Liver (tissue), 9 donors: Measurements from ENCODE around the gene CREBBP. TPM values are rescaled to one million over a fixed set of nuclear protein-coding genes. Genes with fewer than 3 reads are reported as not detected.

Experiments used
- DNase-seq: peaks from one replicate; pipeline ENCODE4 v3.0.0-alpha.2; 2017; ENCODE audit warnings: low spot score
- H3K27ac ChIP-seq, 2 donors: one replicate each; pipeline ENCODE4 v1.7.0; 2013; ENCODE audit warnings: inconsistent platforms in 2 of 2, low read length in 2 of 2, control low read depth in 1 of 2, low read depth in 1 of 2, mild to moderate bottlenecking in 1 of 2
- H3K27me3 ChIP-seq, 4 donors: one replicate each; pipeline versions ENCODE4 v1.6.1 to v1.7.0; 2013; ENCODE audit warnings: low read length in 3 of 4, inconsistent platforms in 1 of 4, mild to moderate bottlenecking in 1 of 4, moderate library complexity in 1 of 4; ENCODE audit not compliant: control insufficient read depth in 4 of 4, insufficient read depth in 4 of 4
- H3K36me3 ChIP-seq, 4 donors: one replicate each; pipeline versions ENCODE4 v1.6.1 to v1.7.0; 2013; ENCODE audit warnings: low read length in 3 of 4, mild to moderate bottlenecking in 3 of 4, low read depth in 1 of 4, moderate library complexity in 1 of 4; ENCODE audit not compliant: control insufficient read depth in 4 of 4, insufficient read depth in 3 of 4
- H3K4me1 ChIP-seq, 4 donors: one replicate each; pipeline versions ENCODE4 v1.6.1 to v1.7.0; 2013; ENCODE audit warnings: low read length in 3 of 4, mild to moderate bottlenecking in 3 of 4, moderate library complexity in 1 of 4; ENCODE audit not compliant: control insufficient read depth in 4 of 4, insufficient read depth in 4 of 4
- H3K4me3 ChIP-seq, 3 donors: one replicate each; pipeline versions ENCODE4 v1.6.1 to v1.7.0; 2013; ENCODE audit warnings: low read length in 3 of 3, control low read depth in 1 of 3, low read depth in 1 of 3, mild to moderate bottlenecking in 1 of 3
- H3K9ac ChIP-seq, 2 donors: one replicate each; pipeline ENCODE4 v1.7.0; 2013; ENCODE audit warnings: low read length in 2 of 2, mild to moderate bottlenecking in 2 of 2, moderate library complexity in 2 of 2, control low read depth in 1 of 2, low read depth in 1 of 2
- H3K9me3 ChIP-seq, 4 donors: one replicate each; pipeline versions ENCODE4 v1.6.1 to v1.7.0; 2013; ENCODE audit warnings: low read length in 3 of 4; ENCODE audit not compliant: control insufficient read depth in 4 of 4
- EGR1 ChIP-seq, 2 donors: IDR thresholded peaks; 2 replicates each; pipeline ENCODE4 v1.6.1; 2016 to 2018; ENCODE audit warnings: antibody characterized with exemption in 2 of 2, low read depth in 2 of 2
- FOXA1 ChIP-seq: IDR thresholded peaks from 2 replicates; pipeline ENCODE4 v1.6.1; 2016; ENCODE audit warnings: antibody characterized with exemption
- GABPA ChIP-seq, 2 donors: IDR thresholded peaks in 1 of 2; conservative IDR thresholded peaks in 1 of 2; 2 replicates each; pipeline ENCODE4 v1.6.1; 2016; ENCODE audit warnings: antibody characterized with exemption in 2 of 2, mild to moderate bottlenecking in 1 of 2, moderate library complexity in 1 of 2
- HNF4A ChIP-seq, 2 donors: conservative IDR thresholded peaks; 2 replicates each; pipeline ENCODE4 v1.6.1; 2016; ENCODE audit warnings: antibody characterized with exemption in 2 of 2, mild to moderate bottlenecking in 2 of 2
- HNF4G ChIP-seq: IDR thresholded peaks from 2 replicates; pipeline ENCODE4 v1.6.1; 2016; ENCODE audit warnings: antibody characterized with exemption
- NR2F2 ChIP-seq: IDR thresholded peaks from 2 replicates; pipeline ENCODE4 v1.6.1; 2016; ENCODE audit warnings: antibody characterized with exemption
- RAD21 ChIP-seq, 2 donors: IDR thresholded peaks; 2 replicates each; pipeline ENCODE4 v1.6.1; 2016; ENCODE audit warnings: antibody characterized with exemption in 2 of 2, mild to moderate bottlenecking in 2 of 2
- RXRA ChIP-seq, 2 donors: IDR thresholded peaks; 2 replicates each; pipeline ENCODE4 v1.6.1; 2017 to 2018; ENCODE audit warnings: antibody characterized with exemption in 2 of 2, mild to moderate bottlenecking in 1 of 2
- SP1 ChIP-seq: IDR thresholded peaks from 2 replicates; pipeline ENCODE4 v1.6.1; 2018; ENCODE audit warnings: antibody characterized with exemption, mild to moderate bottlenecking
- TAF1 ChIP-seq: conservative IDR thresholded peaks from 2 replicates; pipeline ENCODE4 v1.6.1; 2016; ENCODE audit warnings: antibody characterized with exemption, mild to moderate bottlenecking
- ZBTB33 ChIP-seq: IDR thresholded peaks from 2 replicates; pipeline ENCODE4 v1.6.1; 2016; ENCODE audit warnings: antibody characterized with exemption
- WGBS: extraction: QIAGEN DNeasy Blood & Tissue Kit; methylation state at CpG from one replicate; pipeline ENCODE4 v1.1.7; 2013; 5-methylcytosine and 5-hydroxymethylcytosine counted together
- polyA plus RNA-seq, 2 donors: library from polyadenylated mRNA; stranded (reverse) in 1 of 2; unstranded in 1 of 2; fragments of 200-250 nt in 1 of 2; fragments of >200 nt in 1 of 2; fragmentation: Nextera tagmentation in 1 of 2; extraction: Ambion mirVana in 1 of 2; gene quantifications; one replicate each; pipeline versions ENCODE4 v1.2.1 to v1.2.3, GENCODE V29; 2013 to 2015
- total RNA-seq, 2 donors: library from RNA; depleted of rRNA; stranded (reverse); fragments of >200 nt; gene quantifications; one replicate each; pipeline ENCODE4 v1.2.3, GENCODE V29; 2014
- TF ChIP-seq, protein P1 (sequence below): IDR thresholded peaks from 2 replicates; pipeline ENCODE4 v1.6.1; 2016; ENCODE audit warnings: antibody characterized with exemption, mild to moderate bottlenecking
- TF ChIP-seq, protein P2 (sequence below): IDR thresholded peaks from 2 replicates; pipeline ENCODE4 v1.6.1; 2016; ENCODE audit warnings: antibody characterized with exemption
- donor health status: healthy.
- donor health status: healthy.
- donor health status: healthy.
- donor health status: healthy.
- donor health status: healthy.

The CREBBP gene
- total and polyA plus RNA-seq, 4 donors, result 7.0 to 25.8 (median 19.5) TPM

GRCh38 chr16:3908951-3909437 lies 28.5 kb upstream of the CREBBP start (continued):
- no peak for TF ChIP-seq ZBTB33

- WGBS, result 84% methylated on average over 4 of the region's 4 CpGs
- Histone ChIP-seq H3K9me3 (no peaks in the 10 kb centered on the region), H3K27me3 (no peaks in the 10 kb centered on the region), H3K36me3 (no peaks in the 10 kb centered on the region), H3K27ac (no peak overlapping the region), H3K4me1 (no peaks in the 10 kb centered on the region), H3K4me3 (no peak overlapping the region), H3K9ac (no peak overlapping the region)
- DNase-seq, result no peak
- TF ChIP-seq TAF1, result no peak
Measured at GRCh38 chr16:3907586-3907985, 27.1 kb upstream of the CREBBP start.

GRCh38 chr16:3906363-3906762 lies 25.9 kb upstream of the CREBBP start:
- WGBS, result 91% methylated on average over 1 of the region's 1 CpG
- no peak for DNase-seq
- TF ChIP-seq TAF1 (no peak), EGR1 (IDR thresholded peaks at IDR 0.05; ENCODE audit: low read depth in 2 of 2) (no peak), SP1 (no peak), HNF4A (conservative IDR thresholded peaks at IDR 0.05) (no peak), GABPA (IDR thresholded peaks at IDR 0.05 in 1 of 2, conservative IDR thresholded peaks at IDR 0.05 in 1 of 2) (no peak)

DNA sequence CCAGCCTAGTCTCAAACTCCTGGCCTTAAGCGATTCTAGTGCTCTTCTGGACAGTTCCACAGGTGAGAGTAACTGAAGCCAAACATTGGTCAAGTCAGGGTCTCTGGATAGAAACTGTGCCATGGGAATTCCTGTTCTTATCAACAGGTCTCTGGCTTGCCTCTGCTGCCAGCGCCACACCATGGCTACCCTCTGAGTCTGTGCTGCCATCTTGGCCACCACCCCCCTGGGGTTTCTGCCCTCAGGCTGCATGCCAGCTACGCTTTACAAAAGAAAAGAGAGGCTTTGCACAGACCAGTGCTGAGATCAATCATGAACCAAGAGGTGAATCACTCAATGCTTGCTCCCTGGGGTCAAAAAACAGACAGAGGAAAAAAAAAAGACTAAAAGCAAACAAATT lies 24.4 kb upstream of the CREBBP start:
- TF ChIP-seq FOXA1 (no peak), HNF4G (no peak), NR2F2 (no peak), HNF4A (conservative IDR thresholded peaks at IDR 0.05) (no peak), RXRA (IDR thresholded peaks at IDR 0.05) (no peak), EGR1 (IDR thresholded peaks at IDR 0.05; ENCODE audit: low read depth in 2 of 2) (no peak), RAD21 (IDR thresholded peaks at IDR 0.05) (no peak)
- TF ChIP-seq, protein P1, sequence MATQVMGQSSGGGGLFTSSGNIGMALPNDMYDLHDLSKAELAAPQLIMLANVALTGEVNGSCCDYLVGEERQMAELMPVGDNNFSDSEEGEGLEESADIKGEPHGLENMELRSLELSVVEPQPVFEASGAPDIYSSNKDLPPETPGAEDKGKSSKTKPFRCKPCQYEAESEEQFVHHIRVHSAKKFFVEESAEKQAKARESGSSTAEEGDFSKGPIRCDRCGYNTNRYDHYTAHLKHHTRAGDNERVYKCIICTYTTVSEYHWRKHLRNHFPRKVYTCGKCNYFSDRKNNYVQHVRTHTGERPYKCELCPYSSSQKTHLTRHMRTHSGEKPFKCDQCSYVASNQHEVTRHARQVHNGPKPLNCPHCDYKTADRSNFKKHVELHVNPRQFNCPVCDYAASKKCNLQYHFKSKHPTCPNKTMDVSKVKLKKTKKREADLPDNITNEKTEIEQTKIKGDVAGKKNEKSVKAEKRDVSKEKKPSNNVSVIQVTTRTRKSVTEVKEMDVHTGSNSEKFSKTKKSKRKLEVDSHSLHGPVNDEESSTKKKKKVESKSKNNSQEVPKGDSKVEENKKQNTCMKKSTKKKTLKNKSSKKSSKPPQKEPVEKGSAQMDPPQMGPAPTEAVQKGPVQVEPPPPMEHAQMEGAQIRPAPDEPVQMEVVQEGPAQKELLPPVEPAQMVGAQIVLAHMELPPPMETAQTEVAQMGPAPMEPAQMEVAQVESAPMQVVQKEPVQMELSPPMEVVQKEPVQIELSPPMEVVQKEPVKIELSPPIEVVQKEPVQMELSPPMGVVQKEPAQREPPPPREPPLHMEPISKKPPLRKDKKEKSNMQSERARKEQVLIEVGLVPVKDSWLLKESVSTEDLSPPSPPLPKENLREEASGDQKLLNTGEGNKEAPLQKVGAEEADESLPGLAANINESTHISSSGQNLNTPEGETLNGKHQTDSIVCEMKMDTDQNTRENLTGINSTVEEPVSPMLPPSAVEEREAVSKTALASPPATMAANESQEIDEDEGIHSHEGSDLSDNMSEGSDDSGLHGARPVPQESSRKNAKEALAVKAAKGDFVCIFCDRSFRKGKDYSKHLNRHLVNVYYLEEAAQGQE, result no peak
- TF ChIP-seq, protein P2, sequence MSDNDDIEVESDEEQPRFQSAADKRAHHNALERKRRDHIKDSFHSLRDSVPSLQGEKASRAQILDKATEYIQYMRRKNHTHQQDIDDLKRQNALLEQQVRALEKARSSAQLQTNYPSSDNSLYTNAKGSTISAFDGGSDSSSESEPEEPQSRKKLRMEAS, result no peak
- no peak for DNase-seq

More at GRCh38 chr16:3906363-3906762, 25.9 kb upstream of the CREBBP start:
- no peaks in the 10 kb centered on the region for H3K36me3 ChIP-seq
- H3K27me3 ChIP-seq, result no peaks in the 10 kb centered on the region
- H3K9me3 ChIP-seq, result no peaks in the 10 kb centered on the region
- no peak overlapping the region for H3K27ac ChIP-seq
- H3K4me3 ChIP-seq, result no peak overlapping the region
- no peak overlapping the region for H3K9ac ChIP-seq
- no peaks in the 10 kb centered on the region for H3K4me1 ChIP-seq

More for the DNA sequence above, 24.4 kb upstream of the CREBBP start:
- Histone ChIP-seq H3K27ac (no peak overlapping the region), H3K4me1 (no peaks in the 10 kb centered on the region), H3K9me3 (no peaks in the 10 kb centered on the region), H3K4me3 (no peak overlapping the region), H3K27me3 (no peaks in the 10 kb centered on the region), H3K9ac (no peak overlapping the region), H3K36me3 (no peaks in the 10 kb centered on the region)
- WGBS, result 82% methylated on average over 3 of the region's 3 CpGs
